Hepatocyte (in vitro differentiated cells): Measurements from ENCODE around the gene IL27RA. TPM values are rescaled to one million over a fixed set of nuclear protein-coding genes. Genes with fewer than 3 reads are reported as not detected.
"Not testable (repeated sequence)": the region's sequence is repeated elsewhere in the genome, so short reads cannot be mapped to it uniquely, and the experiment has no call there.

Experiments
- DNase-seq: peaks from one replicate; pipeline ENCODE4 v3.0.0-alpha.2; 2016; ENCODE audit warnings: low spot score
- H2AFZ ChIP-seq: fragments of 200-600 bp; sonication (generic); 2 replicates; pipeline ENCODE4 v1.6.0; 2016; ENCODE audit warnings: antibody characterized with exemption, mild to moderate bottlenecking
- H3K27ac ChIP-seq: fragments of 200-600 bp; sonication (generic); 2 replicates; pipeline ENCODE4 v1.5.1; 2016; ENCODE audit warnings: mild to moderate bottlenecking
- H3K27me3 ChIP-seq: fragments of 200-600 bp; sonication (generic); 2 replicates; pipeline ENCODE4 v1.6.1; 2016
- H3K36me3 ChIP-seq: fragments of 200-600 bp; sonication (generic); replicated peaks from 2 replicates; pipeline ENCODE4 v1.5.1; 2016; ENCODE audit warnings: low read depth; ENCODE audit not compliant: insufficient read depth
- H3K4me1 ChIP-seq: fragments of 200-600 bp; sonication (generic); 2 replicates; pipeline ENCODE4 v1.5.1; 2016; ENCODE audit warnings: mild to moderate bottlenecking, moderate library complexity; ENCODE audit not compliant: insufficient read depth
- H3K4me2 ChIP-seq: fragments of 200-600 bp; sonication (generic); 2 replicates; pipeline ENCODE4 v1.6.0; 2016
- H3K4me3 ChIP-seq: fragments of 200-600 bp; sonication (generic); 2 replicates; pipeline ENCODE4 v1.5.1; 2016; ENCODE audit warnings: mild to moderate bottlenecking
- H3K79me2 ChIP-seq: fragments of 200-600 bp; sonication (generic); 2 replicates; pipeline ENCODE4 v1.6.0; 2017; ENCODE audit warnings: mild to moderate bottlenecking
- H3K9me2 ChIP-seq: fragments of 200-600 bp; sonication (generic); replicated peaks from 2 replicates; pipeline ENCODE4 v1.6.0; 2017; ENCODE audit warnings: mild to moderate bottlenecking; ENCODE audit not compliant: insufficient read depth
- H3K9me3 ChIP-seq: fragments of 200-600 bp; sonication (generic); 2 replicates; pipeline ENCODE4 v1.5.1; 2016; ENCODE audit warnings: low read depth, mild to moderate bottlenecking
- H4K20me1 ChIP-seq: fragments of 200-600 bp; sonication (generic); 2 replicates; pipeline ENCODE4 v1.6.0; 2016; ENCODE audit warnings: mild to moderate bottlenecking; ENCODE audit not compliant: insufficient read depth, poor library complexity, severe bottlenecking
- CTCF ChIP-seq: fragments of 200-600 bp; sonication (generic); IDR thresholded peaks from 2 replicates; pipeline ENCODE4 v1.5.1; 2016; ENCODE audit warnings: antibody characterized with exemption, mild to moderate bottlenecking; ENCODE audit not compliant: poor library complexity
- EZH2 ChIP-seq: fragments of 200-600 bp; sonication (generic); IDR thresholded peaks from 2 replicates; pipeline ENCODE4 v1.6.1; 2016; ENCODE audit warnings: antibody characterized with exemption, mild to moderate bottlenecking, borderline replicate concordance
- EZH2phosphoT487 ChIP-seq: fragments of 200-600 bp; sonication (generic); IDR thresholded peaks from one replicate; pipeline ENCODE4 v1.6.1; 2018; ENCODE audit warnings: antibody characterized with exemption, mild to moderate bottlenecking, low read depth, moderate library complexity; ENCODE audit not compliant: unreplicated experiment, severe bottlenecking
- WGBS: methylation state at CpG from one replicate; pipeline ENCODE4 v1.1.6; 2016; ENCODE audit warnings: low lambda C conversion rate; ENCODE audit errors: missing lambda C conversion rate; 5-methylcytosine and 5-hydroxymethylcytosine counted together
- polyA plus RNA-seq: library from polyadenylated mRNA; unstranded; fragments of >200 nt; fragmentation: Nextera tagmentation; extraction: Ambion mirVana; gene quantifications from 2 replicates; pipeline ENCODE4 v1.2.1, GENCODE V29; 2016
- total RNA-seq: library from RNA; depleted of rRNA; stranded (reverse); fragments of >200 nt; gene quantifications from 2 replicates; pipeline ENCODE4 v1.2.3, GENCODE V29; 2014

IL27RA gene
- total and polyA plus RNA-seq, 2 experiments from 2014 or later, result 1.9 to 2.3 TPM

GRCh38 chr19:14019100-14019499 lies 12.5 kb upstream of the IL27RA start:
- DNase-seq, result no peak
- H3K27ac ChIP-seq, result no peak overlapping the region
- no peaks in the 10 kb centered on the region for H3K36me3 ChIP-seq
- H3K4me1 ChIP-seq, result no peaks in the 10 kb centered on the region
- H3K4me2 ChIP-seq, result no peak overlapping the region
- WGBS, result 87% methylated on average over 6 of the region's 6 CpGs
- no peaks in the 10 kb centered on the region for H3K27me3 ChIP-seq
- H3K9me3 ChIP-seq, result no peaks in the 10 kb centered on the region
- no peak overlapping the region for H2AFZ ChIP-seq
- no peaks in the 10 kb centered on the region for H3K79me2 ChIP-seq
- no peaks in the 10 kb centered on the region for H4K20me1 ChIP-seq
- H3K4me3 ChIP-seq, result no peak overlapping the region
- no peaks in the 10 kb centered on the region for H3K9me2 ChIP-seq
- TF ChIP-seq CTCF (no peak), EZH2phosphoT487 (no peak), EZH2 (no peak)

- WGBS, result 69% methylated on average over 3 of the region's 3 CpGs
- not testable (repeated sequence) for H3K36me3 ChIP-seq, H3K9me2 ChIP-seq, H3K4me2 ChIP-seq, H3K4me3 ChIP-seq, H3K27ac ChIP-seq, H4K20me1 ChIP-seq, H3K9me3 ChIP-seq, H2AFZ ChIP-seq, H3K79me2 ChIP-seq, DNase-seq, H3K27me3 ChIP-seq, H3K4me1 ChIP-seq
Observed at GRCh38 chr19:14019739-14020138, 11.8 kb upstream of the IL27RA start.

GRCh38 chr19:14021474-14021873 lies 10.1 kb upstream of the IL27RA start:
- TF ChIP-seq EZH2 (no peak), CTCF (no peak), EZH2phosphoT487 (no peak)
- H4K20me1 ChIP-seq, result no peaks in the 10 kb centered on the region
- WGBS, result 73% methylated on average over 5 of the region's 5 CpGs
- no peaks in the 10 kb centered on the region for H3K27me3 ChIP-seq
- no peaks in the 10 kb centered on the region for H3K9me2 ChIP-seq
- H3K4me2 ChIP-seq, result no peak overlapping the region
- no peaks in the 10 kb centered on the region for H3K4me1 ChIP-seq
- H3K79me2 ChIP-seq, result no peaks in the 10 kb centered on the region
- no peak overlapping the region for H2AFZ ChIP-seq
- H3K36me3 ChIP-seq, result no peaks in the 10 kb centered on the region
- H3K9me3 ChIP-seq, result no peaks in the 10 kb centered on the region
- H3K4me3 ChIP-seq, result no peak overlapping the region
- DNase-seq, result no peak
- H3K27ac ChIP-seq, result no peak overlapping the region

- Histone ChIP-seq H4K20me1 (no peaks in the 10 kb centered on the region), H3K27me3 (no peaks in the 10 kb centered on the region), H3K4me1 (no peaks in the 10 kb centered on the region), H3K9me3 (no peaks in the 10 kb centered on the region), H3K79me2 (no peaks in the 10 kb centered on the region), H3K4me3 (no peak overlapping the region), H3K4me2 (no peak overlapping the region), H2AFZ (no peak overlapping the region), H3K27ac (no peak overlapping the region), H3K36me3 (no peaks in the 10 kb centered on the region), H3K9me2 (no peaks in the 10 kb centered on the region)
- 89% methylated on average over 4 of the region's 4 CpGs for WGBS
- no peak for DNase-seq
- no peak for TF ChIP-seq CTCF
- TF ChIP-seq EZH2phosphoT487, result no peak
- no peak for TF ChIP-seq EZH2
Observed at GRCh38 chr19:14022469-14022868, 9.1 kb upstream of the IL27RA start.
